NT2/D1 (cell line): ENCODE results near the gene DMD.

ENCODE experiments used
- YY1 ChIP-seq: IDR thresholded peaks from 2 replicates; pipeline ENCODE4 v1.6.1; 2011; ENCODE audit not compliant: insufficient read length, insufficient read depth
- ZNF274 ChIP-seq: IDR thresholded peaks from 2 replicates; pipeline ENCODE4 v1.6.1; 2011; ENCODE audit warnings: mild to moderate bottlenecking, low read depth, low read length

GRCh38 chrX:31340587-31340986 is 1870.8 kb downstream of the DMD start:
- TF ChIP-seq ZNF274: no peak
- TF ChIP-seq YY1: no peak
